Neuronal stem cell (in vitro differentiated cells): Measurements from ENCODE around the gene RBM20.
"Not testable (repeated sequence)": the region's sequence is repeated elsewhere in the genome, so short reads cannot be mapped to it uniquely, and the experiment has no call there.

ENCODE experiments used
- DNase-seq: peaks from one replicate; pipeline ENCODE4 v3.0.0-alpha.2; 2013; ENCODE audit warnings: low spot score
- H2AFZ ChIP-seq: one replicate; pipeline ENCODE4 v1.6.1; 2013; ENCODE audit warnings: mild to moderate bottlenecking, low read length, inconsistent platforms
- H2AK5ac ChIP-seq: 2 replicates; pipeline ENCODE4 v1.6.1; 2013; ENCODE audit warnings: low read depth, mild to moderate bottlenecking, inconsistent platforms, low read length, moderate library complexity, mixed read lengths
- H2BK120ac ChIP-seq: 2 replicates; pipeline ENCODE4 v1.6.1; 2013; ENCODE audit warnings: low read depth, mild to moderate bottlenecking, inconsistent platforms, low read length, moderate library complexity, mixed read lengths
- H2BK12ac ChIP-seq: one replicate; pipeline ENCODE4 v1.6.1; 2013; ENCODE audit warnings: low read length, inconsistent platforms
- H2BK15ac ChIP-seq: 2 replicates; pipeline ENCODE4 v1.6.1; 2013; ENCODE audit warnings: mild to moderate bottlenecking, low read length, inconsistent platforms, mixed read lengths
- H2BK5ac ChIP-seq: one replicate; pipeline ENCODE4 v1.6.1; 2013; ENCODE audit warnings: inconsistent platforms, mild to moderate bottlenecking, low read length, moderate library complexity
- H3K14ac ChIP-seq: one replicate; pipeline ENCODE4 v1.6.1; 2013; ENCODE audit warnings: low read length, inconsistent platforms
- H3K18ac ChIP-seq: 2 replicates; pipeline ENCODE4 v1.6.1; 2013; ENCODE audit warnings: low read length, inconsistent platforms
- H3K23ac ChIP-seq: 2 replicates; pipeline ENCODE4 v1.6.1; 2013; ENCODE audit warnings: low read depth, mild to moderate bottlenecking, mixed read lengths, low read length, inconsistent platforms; ENCODE audit not compliant: poor library complexity
- H3K27ac ChIP-seq: replicated peaks from 3 replicates; pipeline ENCODE4 v1.5.1; 2013; ENCODE audit warnings: low read length, inconsistent platforms
- H3K27me3 ChIP-seq, 3 experiments: 2 replicates each; pipeline ENCODE4 v1.6.1; 2013; ENCODE audit warnings: low read length in 3 of 3, mild to moderate bottlenecking in 2 of 3, inconsistent platforms in 1 of 3, low read depth in 1 of 3, mixed read lengths in 1 of 3, moderate library complexity in 1 of 3; ENCODE audit not compliant: control insufficient read depth in 3 of 3, insufficient read depth in 3 of 3
- H3K36me3 ChIP-seq, 2 donors: replicated peaks in 1 of 2; 2 replicates each; pipeline ENCODE4 v1.6.1; 2013; ENCODE audit warnings: low read length in 2 of 2; ENCODE audit not compliant: control insufficient read depth in 2 of 2, insufficient read depth in 2 of 2
- H3K4ac ChIP-seq: 2 replicates; pipeline ENCODE4 v1.6.1; 2013; ENCODE audit warnings: inconsistent platforms, mild to moderate bottlenecking, low read length, moderate library complexity
- H3K4me1 ChIP-seq, 2 donors: 1 replicate in 1 of 2; 2 replicates in 1 of 2; pipeline ENCODE4 v1.6.1; 2013; ENCODE audit warnings: low read length in 2 of 2, low read depth in 1 of 2; ENCODE audit not compliant: control insufficient read depth in 2 of 2, insufficient read depth in 1 of 2
- H3K4me2 ChIP-seq: one replicate; pipeline ENCODE4 v1.6.1; 2013; ENCODE audit warnings: mild to moderate bottlenecking, low read length, inconsistent platforms; ENCODE audit not compliant: insufficient read depth, poor library complexity, severe bottlenecking
- H3K4me3 ChIP-seq, 2 donors: 2 replicates each; pipeline ENCODE4 v1.5.1; 2013; ENCODE audit warnings: low read length in 2 of 2, mild to moderate bottlenecking in 2 of 2, inconsistent platforms in 1 of 2, moderate library complexity in 1 of 2
- H3K79me1 ChIP-seq: one replicate; pipeline ENCODE4 v1.6.1; 2013; ENCODE audit warnings: low read depth, mild to moderate bottlenecking, inconsistent platforms, low read length, moderate library complexity
- H3K9ac ChIP-seq: one replicate; pipeline ENCODE4 v1.6.1; 2013; ENCODE audit warnings: mild to moderate bottlenecking, low read depth, low read length, inconsistent platforms; ENCODE audit not compliant: poor library complexity
- H3K9me3 ChIP-seq, 2 donors: replicated peaks in 1 of 2; 2 replicates each; pipeline versions ENCODE3 to v1.6.1; 2013; ENCODE audit warnings: low read length in 2 of 2, mild to moderate bottlenecking in 2 of 2, inconsistent platforms in 1 of 2, low read depth in 1 of 2, mixed read lengths in 1 of 2, moderate library complexity in 1 of 2; ENCODE audit not compliant: control insufficient read depth in 2 of 2, insufficient read depth in 1 of 2
- H4K8ac ChIP-seq: one replicate; pipeline ENCODE4 v1.6.1; 2013; ENCODE audit warnings: low read depth, mild to moderate bottlenecking, inconsistent platforms, low read length, moderate library complexity
- H4K91ac ChIP-seq: one replicate; pipeline ENCODE4 v1.6.1; 2013; ENCODE audit warnings: low read length, low read depth, mild to moderate bottlenecking, inconsistent platforms; ENCODE audit not compliant: poor library complexity
- WGBS, 2 donors: extraction: QIAGEN DNeasy Blood & Tissue Kit; methylation state at CpG; one replicate each; pipeline ENCODE4 v1.1.7; 2013; ENCODE audit warnings: missing lambda C conversion rate in 2 of 2, mixed read lengths in 1 of 2; ENCODE audit not compliant: insufficient read length in 2 of 2, insufficient replicate concordance in 1 of 2; ENCODE audit errors: extremely low coverage in 2 of 2; 5-methylcytosine and 5-hydroxymethylcytosine counted together

Gene RBM20

GRCh38 chr10:110608087-110608486, 36.0 kb upstream of the RBM20 start:
- no peak overlapping the region for H2AFZ ChIP-seq
- WGBS, 2 donors: no CpG with 5 or more reads among the region's 6 CpGs
- H3K4me3 ChIP-seq: no peak overlapping the region
- H3K36me3 ChIP-seq: peaks cover 2 to 40% of the 10 kb centered on the region in 2 donors
- no peak overlapping the region for H3K9ac ChIP-seq
- no peaks in the 10 kb centered on the region for H3K27me3 ChIP-seq
- H4K91ac ChIP-seq: no peak overlapping the region
- no peak overlapping the region for H4K8ac ChIP-seq
- no peak overlapping the region for H2BK120ac ChIP-seq
- H2BK5ac ChIP-seq: no peak overlapping the region
- no peak overlapping the region for H2BK15ac ChIP-seq
- no peak overlapping the region for H2BK12ac ChIP-seq
- no peak overlapping the region for H3K18ac ChIP-seq
- no peak overlapping the region for H3K14ac ChIP-seq
- no peaks in the 10 kb centered on the region for H3K79me1 ChIP-seq
- H2AK5ac ChIP-seq: no peak overlapping the region
- H3K9me3 ChIP-seq: no peaks in the 10 kb centered on the region
- no peak overlapping the region for H3K4me2 ChIP-seq
- DNase-seq: no peak
- peaks cover 0 to 1% of the 10 kb centered on the region in 2 donors for H3K4me1 ChIP-seq
- no peak overlapping the region for H3K27ac ChIP-seq
- H3K4ac ChIP-seq: no peak overlapping the region
- no peak overlapping the region for H3K23ac ChIP-seq

DNA sequence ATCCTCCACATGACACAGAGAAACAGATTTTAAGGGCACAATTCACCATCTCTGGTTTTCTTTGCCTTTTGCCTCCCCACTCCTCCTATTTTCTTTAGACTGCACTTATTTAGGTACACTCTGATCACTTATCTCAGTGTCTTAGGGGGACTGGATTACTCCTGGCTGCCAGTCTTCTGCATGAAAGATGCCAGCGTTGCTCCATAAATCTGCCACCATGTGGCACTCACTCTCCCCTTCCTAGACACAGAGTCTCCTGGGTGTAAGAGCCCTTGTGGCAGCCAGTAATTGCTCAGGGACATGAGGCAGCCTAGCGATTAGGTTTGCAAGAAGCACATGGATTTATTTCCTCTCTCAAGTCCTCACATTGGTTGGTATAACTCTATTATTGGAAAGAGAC, 34.5 kb upstream of the RBM20 start:
- H3K79me1 ChIP-seq: no peaks in the 10 kb centered on the region
- peaks cover 0 to 1% of the 10 kb centered on the region in 2 donors for H3K4me1 ChIP-seq
- no CpG with 5 or more reads among the region's 2 CpGs for WGBS, 2 donors
- H3K4ac ChIP-seq: no peak overlapping the region
- H3K9ac ChIP-seq: no peak overlapping the region
- no peak overlapping the region for H2BK15ac ChIP-seq
- H3K4me2 ChIP-seq: no peak overlapping the region
- peaks cover 2 to 25% of the 10 kb centered on the region in 2 donors for H3K36me3 ChIP-seq
- no peak overlapping the region for H3K18ac ChIP-seq
- no peak overlapping the region for H3K4me3 ChIP-seq
- no peak overlapping the region for H3K27ac ChIP-seq
- H3K27me3 ChIP-seq: peaks cover 0 to 8% (median 0%) of the 10 kb centered on the region in 3 experiments
- H2BK5ac ChIP-seq: no peak overlapping the region
- no peak overlapping the region for H4K91ac ChIP-seq
- H2BK120ac ChIP-seq: no peak overlapping the region
- H3K9me3 ChIP-seq: no peaks in the 10 kb centered on the region
- no peak for DNase-seq
- H2BK12ac ChIP-seq: no peak overlapping the region
- no peak overlapping the region for H3K14ac ChIP-seq
- H4K8ac ChIP-seq: no peak overlapping the region
- H2AFZ ChIP-seq: no peak overlapping the region
- no peak overlapping the region for H3K23ac ChIP-seq
- no peak overlapping the region for H2AK5ac ChIP-seq

GRCh38 chr10:110610308-110610774, 33.8 kb upstream of the RBM20 start:
- no peak overlapping the region for H3K4me2 ChIP-seq
- no peak overlapping the region for H3K4ac ChIP-seq
- no peak overlapping the region for H2BK12ac ChIP-seq
- no peak overlapping the region for H3K4me3 ChIP-seq
- no peaks in the 10 kb centered on the region for H3K79me1 ChIP-seq
- H3K9me3 ChIP-seq: no peaks in the 10 kb centered on the region
- peaks cover 2 to 17% of the 10 kb centered on the region in 2 donors for H3K36me3 ChIP-seq
- H2BK120ac ChIP-seq: no peak overlapping the region
- no peak overlapping the region for H3K27ac ChIP-seq
- H3K18ac ChIP-seq: no peak overlapping the region
- H3K27me3 ChIP-seq: peaks cover 0 to 8% (median 0%) of the 10 kb centered on the region in 3 experiments
- H2AFZ ChIP-seq: no peak overlapping the region
- WGBS, 2 donors: no CpG with 5 or more reads among the region's 3 CpGs
- H4K8ac ChIP-seq: no peak overlapping the region
- H2BK5ac ChIP-seq: no peak overlapping the region
- peak; percentile 50 for DNase-seq
- peaks cover 0 to 1% of the 10 kb centered on the region in 2 donors for H3K4me1 ChIP-seq
- no peak overlapping the region for H3K23ac ChIP-seq
- no peak overlapping the region for H3K14ac ChIP-seq
- H2AK5ac ChIP-seq: no peak overlapping the region
- H3K9ac ChIP-seq: no peak overlapping the region
- no peak overlapping the region for H2BK15ac ChIP-seq
- H4K91ac ChIP-seq: no peak overlapping the region

DNA sequence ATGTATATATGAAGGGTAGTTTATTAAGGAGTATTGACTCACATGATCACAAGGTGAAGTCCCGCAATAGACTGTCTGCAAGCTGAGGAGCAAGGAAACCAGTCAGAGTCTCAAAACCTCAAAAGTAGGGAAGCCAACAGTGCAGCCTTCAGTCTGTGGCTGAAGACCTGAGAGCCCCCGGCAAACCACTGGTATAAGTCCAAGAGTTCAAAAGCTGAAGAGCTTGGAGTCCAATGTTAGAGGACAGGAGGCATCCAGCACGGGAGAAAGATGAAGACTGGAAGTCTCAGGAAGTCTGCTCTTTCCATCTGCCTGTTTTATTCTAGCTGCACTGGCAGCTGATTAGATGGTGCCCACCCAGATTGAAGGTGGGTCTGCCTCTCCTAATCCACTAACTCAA, 33.4 kb upstream of the RBM20 start:
- not testable (repeated sequence) for H2AFZ ChIP-seq, H3K4ac ChIP-seq, H3K4me2 ChIP-seq, H2AK5ac ChIP-seq, H2BK120ac ChIP-seq, H3K27ac ChIP-seq, H2BK5ac ChIP-seq, H2BK12ac ChIP-seq, H2BK15ac ChIP-seq, H3K27me3 ChIP-seq, H3K4me1 ChIP-seq, DNase-seq, H3K18ac ChIP-seq, H3K9ac ChIP-seq, H4K8ac ChIP-seq, H3K4me3 ChIP-seq, H3K14ac ChIP-seq, H3K9me3 ChIP-seq, H4K91ac ChIP-seq, H3K79me1 ChIP-seq, H3K23ac ChIP-seq
- peaks cover 2 to 13% of the 10 kb centered on the region in 2 donors for H3K36me3 ChIP-seq
- no CpG with 5 or more reads among the region's 3 CpGs for WGBS, 2 donors
